ENCODE data around the gene PPP2R5A.

DNA sequence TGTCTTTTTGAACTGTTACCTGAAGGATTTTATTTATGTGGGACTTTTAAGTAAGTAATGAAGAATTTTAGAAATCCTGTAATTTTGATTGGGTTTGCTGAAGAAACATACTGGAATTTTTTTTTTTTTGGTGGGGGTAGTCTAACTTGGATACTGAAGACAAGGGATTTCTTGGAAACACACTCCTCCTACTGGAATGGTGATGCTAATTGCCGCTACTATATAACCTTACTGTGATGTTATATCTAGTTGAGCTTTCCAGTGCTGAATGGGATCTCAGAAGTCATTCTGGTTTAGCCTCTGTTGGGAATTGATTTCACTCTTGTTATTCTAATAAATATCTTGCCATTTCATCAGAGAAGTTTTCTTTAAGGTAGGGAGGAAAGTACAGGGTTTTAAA lies 8.4 kb downstream of the PPP2R5A start:
- TF ChIP-seq CTCF (IDR thresholded peaks at IDR 0.05) (peak in 3 of 6 experiments; percentile 32 to 47 (median 42)), POLR2A (IDR thresholded peaks at IDR 0.05) (no peak)

Data from Peyer's patch (tissue), 4 donors.